ENCODE measurements around the gene NR5A2. TPM values are rescaled to one million over a fixed set of nuclear protein-coding genes. Genes with fewer than 3 reads are reported as not detected.
A peak's percentile ranks its signal among the peaks of the same experiment; 100 is the strongest.

NR5A2 gene
- total RNA-seq, 4 donors from 2014 or later: 37.1 to 193 (median 171) TPM

- no peak for DNase-seq
- no peaks in the 10 kb centered on the region for H3K36me3 ChIP-seq
- TF ChIP-seq CTCF (IDR thresholded peaks at IDR 0.05) (no peak), POLR2A (IDR thresholded peaks at IDR 0.05) (no peak)
- no peaks in the 10 kb centered on the region for H3K9me3 ChIP-seq
- H3K4me1 ChIP-seq: no peaks in the 10 kb centered on the region
- no peak overlapping the region for H3K4me3 ChIP-seq
- H3K27me3 ChIP-seq: no peaks in the 10 kb centered on the region
- no peak overlapping the region for H3K27ac ChIP-seq
These were observed 44.0 kb upstream of the NR5A2 start for GRCh38 chr1:199983531-199983930.

GRCh38 chr1:199995096-199995685 is 32.3 kb upstream of the NR5A2 start:
- Histone ChIP-seq H3K27me3 (no peaks in the 10 kb centered on the region), H3K4me3 (no peak overlapping the region), H3K9me3 (no peaks in the 10 kb centered on the region), H3K27ac (no peak overlapping the region), H3K36me3 (no peaks in the 10 kb centered on the region), H3K4me1 (no peaks in the 10 kb centered on the region)
- no peak for DNase-seq
- no peak for TF ChIP-seq POLR2A (IDR thresholded peaks at IDR 0.05)
- TF ChIP-seq CTCF (IDR thresholded peaks at IDR 0.05): no peak

- no peak overlapping the region for H3K27ac ChIP-seq
- no peaks in the 10 kb centered on the region for H3K27me3 ChIP-seq
- no peaks in the 10 kb centered on the region for H3K36me3 ChIP-seq
- TF ChIP-seq POLR2A (IDR thresholded peaks at IDR 0.05): no peak
- no peak for TF ChIP-seq CTCF (IDR thresholded peaks at IDR 0.05)
- no peaks in the 10 kb centered on the region for H3K4me1 ChIP-seq
- DNase-seq: no peak
- no peaks in the 10 kb centered on the region for H3K9me3 ChIP-seq
- no peak overlapping the region for H3K4me3 ChIP-seq
These were observed 22.3 kb upstream of the NR5A2 start for GRCh38 chr1:200005165-200005564.

GRCh38 chr1:200006711-200007110 is 20.8 kb upstream of the NR5A2 start:
- peak in 1 of 3 donors; percentile 44 for DNase-seq
- no peaks in the 10 kb centered on the region for H3K4me1 ChIP-seq
- no peaks in the 10 kb centered on the region for H3K36me3 ChIP-seq
- no peaks in the 10 kb centered on the region for H3K27me3 ChIP-seq
- no peak overlapping the region for H3K27ac ChIP-seq
- H3K9me3 ChIP-seq: no peaks in the 10 kb centered on the region
- H3K4me3 ChIP-seq: no peak overlapping the region
- TF ChIP-seq CTCF (IDR thresholded peaks at IDR 0.05) (no peak), POLR2A (IDR thresholded peaks at IDR 0.05) (no peak)

DNA sequence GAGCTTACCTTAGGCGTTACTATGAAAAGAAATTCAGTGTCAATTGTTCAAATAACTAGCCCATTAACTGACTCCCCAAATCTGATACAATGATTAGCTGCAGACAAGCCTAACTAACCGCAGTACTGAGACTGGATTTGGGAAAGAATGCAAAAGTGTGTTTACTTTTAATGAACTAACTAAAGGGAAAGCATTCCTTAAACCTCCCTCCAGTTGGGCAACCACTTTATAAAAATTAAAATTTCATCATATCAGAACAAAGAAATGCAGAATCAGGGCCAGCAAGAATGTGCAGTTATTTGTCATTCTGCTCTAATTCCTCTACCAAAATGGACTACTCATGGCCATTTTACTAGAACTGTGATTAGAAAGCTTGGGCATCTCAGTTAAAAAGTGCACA is 11.7 kb upstream of the NR5A2 start:
- Histone ChIP-seq H3K27me3 (no peaks in the 10 kb centered on the region), H3K4me1 (no peaks in the 10 kb centered on the region), H3K4me3 (no peak overlapping the region), H3K36me3 (no peaks in the 10 kb centered on the region), H3K27ac (no peak overlapping the region), H3K9me3 (no peaks in the 10 kb centered on the region)
- DNase-seq: no peak
- TF ChIP-seq POLR2A (IDR thresholded peaks at IDR 0.05): no peak
- TF ChIP-seq CTCF (IDR thresholded peaks at IDR 0.05): no peak
